ENCODE results near the gene ADD2.

DNA sequence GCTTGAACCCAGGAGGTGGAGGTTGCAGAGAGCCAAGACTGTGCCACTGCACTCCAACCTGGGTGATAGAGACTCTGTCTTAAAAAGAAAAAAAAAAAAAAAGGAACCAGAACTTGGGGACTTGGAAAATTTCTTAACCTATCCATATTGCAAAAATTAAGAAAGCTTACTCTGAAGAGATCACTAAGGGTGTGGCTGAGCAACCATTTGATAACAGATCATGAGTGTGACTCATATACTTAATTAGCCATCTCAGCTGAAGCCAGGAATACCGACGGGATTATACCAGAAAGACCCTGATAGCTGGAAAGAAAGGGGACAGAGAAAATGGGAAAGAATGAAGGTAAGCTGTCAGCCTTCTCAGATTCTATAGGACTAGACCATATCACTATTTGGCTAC, 7.1 kb upstream of the ADD2 start:
- TF ChIP-seq, protein P1, sequence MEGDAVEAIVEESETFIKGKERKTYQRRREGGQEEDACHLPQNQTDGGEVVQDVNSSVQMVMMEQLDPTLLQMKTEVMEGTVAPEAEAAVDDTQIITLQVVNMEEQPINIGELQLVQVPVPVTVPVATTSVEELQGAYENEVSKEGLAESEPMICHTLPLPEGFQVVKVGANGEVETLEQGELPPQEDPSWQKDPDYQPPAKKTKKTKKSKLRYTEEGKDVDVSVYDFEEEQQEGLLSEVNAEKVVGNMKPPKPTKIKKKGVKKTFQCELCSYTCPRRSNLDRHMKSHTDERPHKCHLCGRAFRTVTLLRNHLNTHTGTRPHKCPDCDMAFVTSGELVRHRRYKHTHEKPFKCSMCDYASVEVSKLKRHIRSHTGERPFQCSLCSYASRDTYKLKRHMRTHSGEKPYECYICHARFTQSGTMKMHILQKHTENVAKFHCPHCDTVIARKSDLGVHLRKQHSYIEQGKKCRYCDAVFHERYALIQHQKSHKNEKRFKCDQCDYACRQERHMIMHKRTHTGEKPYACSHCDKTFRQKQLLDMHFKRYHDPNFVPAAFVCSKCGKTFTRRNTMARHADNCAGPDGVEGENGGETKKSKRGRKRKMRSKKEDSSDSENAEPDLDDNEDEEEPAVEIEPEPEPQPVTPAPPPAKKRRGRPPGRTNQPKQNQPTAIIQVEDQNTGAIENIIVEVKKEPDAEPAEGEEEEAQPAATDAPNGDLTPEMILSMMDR (IDR thresholded peaks at IDR 0.05; ENCODE audit: insufficient read depth, low read depth, low read length), result no peak
- no peak for TF ChIP-seq EZH2 (IDR thresholded peaks at IDR 0.05; ENCODE audit: insufficient read depth, low read length)
